GM23338 (cell line): Measurements from ENCODE around the gene GTF2H2C_2.
A peak's percentile ranks its signal among the peaks of the same experiment; 100 is the strongest.
"Not testable (repeated sequence)": the region's sequence is repeated elsewhere in the genome, so short reads cannot be mapped to it uniquely, and the experiment has no call there.

Experiments
- ATAC-seq: fragments of 200-7000 bp; cut with Tn5 transposase; 3 replicates; pipeline ENCODE4 v1.9.1; 2020
- DNase-seq: peaks from one replicate; pipeline ENCODE4 v3.0.0-alpha.2; 2015; ENCODE audit warnings: low spot score
- H2AFZ ChIP-seq: fragments of 200-600 bp; sonication (generic); 2 replicates; pipeline ENCODE4 v1.8.0; 2016; ENCODE audit warnings: antibody characterized with exemption, mild to moderate bottlenecking, moderate library complexity
- H3F3A ChIP-seq: fragments of 200-600 bp; sonication (generic); replicated peaks from 2 replicates; pipeline ENCODE4 v1.8.0; 2017; ENCODE audit warnings: antibody characterized with exemption, mixed run types, low read depth
- H3K27ac ChIP-seq: fragments of 200-600 bp; sonication (generic); 2 replicates; pipeline ENCODE4 v1.6.1; 2016; ENCODE audit warnings: low read depth
- H3K27me3 ChIP-seq: fragments of 200-600 bp; sonication (generic); 2 replicates; pipeline ENCODE4 v1.8.0; 2016; ENCODE audit warnings: mild to moderate bottlenecking, mixed run types, moderate library complexity; ENCODE audit not compliant: insufficient read depth
- H3K36me3 ChIP-seq: fragments of 200-600 bp; sonication (generic); 2 replicates; pipeline ENCODE4 v1.8.0; 2016; ENCODE audit warnings: mild to moderate bottlenecking; ENCODE audit not compliant: insufficient read depth
- H3K4me1 ChIP-seq: fragments of 200-600 bp; sonication (generic); 2 replicates; pipeline ENCODE4 v1.8.0; 2016; ENCODE audit warnings: mild to moderate bottlenecking, moderate library complexity; ENCODE audit not compliant: insufficient read depth
- H3K4me2 ChIP-seq: fragments of 200-600 bp; sonication (generic); 2 replicates; pipeline ENCODE4 v1.7.1; 2017; ENCODE audit warnings: mixed run types
- H3K4me3 ChIP-seq: fragments of 200-600 bp; sonication (generic); 2 replicates; pipeline ENCODE4 v1.6.1; 2016; ENCODE audit warnings: mixed run types
- H3K79me2 ChIP-seq: fragments of 200-600 bp; sonication (generic); replicated peaks from 2 replicates; pipeline ENCODE4 v1.8.0; 2017; ENCODE audit warnings: mild to moderate bottlenecking; ENCODE audit not compliant: insufficient read depth
- H3K9me2 ChIP-seq: fragments of 200-600 bp; sonication (generic); 2 replicates; pipeline ENCODE4 v1.8.0; 2017; ENCODE audit not compliant: insufficient read depth
- H4K20me1 ChIP-seq: fragments of 200-600 bp; sonication (generic); replicated peaks from 2 replicates; pipeline ENCODE4 v1.8.0; 2017; ENCODE audit warnings: mild to moderate bottlenecking; ENCODE audit not compliant: insufficient read depth
- H3K27ac Mint-ChIP-seq: 2 replicates; pipeline ENCODE4 v1.8.0; 2020; ENCODE audit warnings: inconsistent platforms, mild to moderate bottlenecking, moderate library complexity, mixed read lengths
- H3K27me3 Mint-ChIP-seq: 3 replicates; pipeline ENCODE4 v1.8.0; 2022; ENCODE audit warnings: low read depth, mild to moderate bottlenecking, moderate library complexity, mixed read lengths, inconsistent platforms; ENCODE audit not compliant: insufficient read depth, poor library complexity
- H3K36me3 Mint-ChIP-seq: 3 replicates; pipeline ENCODE4 v1.8.0; 2021; ENCODE audit warnings: low read depth, mild to moderate bottlenecking, inconsistent platforms, moderate library complexity, mixed read lengths
- H3K4me1 Mint-ChIP-seq: 3 replicates; pipeline ENCODE4 v1.8.0; 2020; ENCODE audit warnings: mild to moderate bottlenecking, inconsistent platforms, mixed read lengths
- H3K4me3 Mint-ChIP-seq: 3 replicates; pipeline ENCODE4 v1.8.0; 2021; ENCODE audit warnings: moderate library complexity, mild to moderate bottlenecking, inconsistent platforms, mixed read lengths
- H3K9me3 Mint-ChIP-seq: 3 replicates; pipeline ENCODE4 v1.8.0; 2020; ENCODE audit warnings: moderate library complexity, mild to moderate bottlenecking, inconsistent platforms, mixed read lengths
- CREB1 ChIP-seq: fragments of 250-450 bp; sonication (Bioruptor Pico); IDR thresholded peaks from 2 replicates; pipeline ENCODE4 v1.5.0; 2020; ENCODE audit warnings: low read depth, mild to moderate bottlenecking, moderate library complexity
- POLR2AphosphoS5 ChIP-seq: IDR thresholded peaks from 2 replicates; pipeline ENCODE4 v1.6.1; 2016; ENCODE audit warnings: antibody characterized with exemption, low read depth
- TF ChIP-seq, protein P1 (sequence below), 2 experiments: fragments of 200-600 bp in 1 of 2; sonication (generic) in 1 of 2; conservative IDR thresholded peaks; 2 replicates each; pipeline versions ENCODE4 v1.5.1 to v1.6.1; 2016 to 2017; ENCODE audit warnings: antibody characterized with exemption in 2 of 2, low read depth in 2 of 2, mild to moderate bottlenecking in 2 of 2, moderate library complexity in 1 of 2

Gene GTF2H2C_2

DNA sequence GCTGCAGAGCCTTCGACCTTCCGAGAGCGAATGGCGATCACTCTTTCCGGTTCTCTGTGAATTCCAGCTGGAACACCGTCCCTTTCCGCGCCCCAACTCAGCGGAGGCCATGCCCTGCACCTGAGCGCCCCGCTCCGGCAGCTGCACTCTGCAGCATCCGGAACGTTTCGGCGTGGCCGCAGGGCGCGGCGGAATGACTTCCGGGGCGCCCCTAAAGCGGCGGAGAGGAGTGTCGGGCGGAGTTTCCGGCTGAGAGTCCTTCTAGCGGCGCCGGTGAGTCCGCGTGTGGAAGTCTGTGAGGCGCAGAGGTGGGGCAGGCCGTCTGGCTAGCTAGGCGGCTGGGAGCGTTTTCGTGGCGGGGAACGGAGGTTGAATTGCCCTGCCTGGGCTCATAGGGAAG lies at the start of gene GTF2H2C_2:
Gene GTF2H2C_2, plus strand, starts transcription at position 252 of the 400 bp plus-strand sequence.
- peak; percentile 99 for ATAC-seq
- H3K4me1 Mint-ChIP-seq, H3K79me2 ChIP-seq: not testable (repeated sequence)

DNA sequence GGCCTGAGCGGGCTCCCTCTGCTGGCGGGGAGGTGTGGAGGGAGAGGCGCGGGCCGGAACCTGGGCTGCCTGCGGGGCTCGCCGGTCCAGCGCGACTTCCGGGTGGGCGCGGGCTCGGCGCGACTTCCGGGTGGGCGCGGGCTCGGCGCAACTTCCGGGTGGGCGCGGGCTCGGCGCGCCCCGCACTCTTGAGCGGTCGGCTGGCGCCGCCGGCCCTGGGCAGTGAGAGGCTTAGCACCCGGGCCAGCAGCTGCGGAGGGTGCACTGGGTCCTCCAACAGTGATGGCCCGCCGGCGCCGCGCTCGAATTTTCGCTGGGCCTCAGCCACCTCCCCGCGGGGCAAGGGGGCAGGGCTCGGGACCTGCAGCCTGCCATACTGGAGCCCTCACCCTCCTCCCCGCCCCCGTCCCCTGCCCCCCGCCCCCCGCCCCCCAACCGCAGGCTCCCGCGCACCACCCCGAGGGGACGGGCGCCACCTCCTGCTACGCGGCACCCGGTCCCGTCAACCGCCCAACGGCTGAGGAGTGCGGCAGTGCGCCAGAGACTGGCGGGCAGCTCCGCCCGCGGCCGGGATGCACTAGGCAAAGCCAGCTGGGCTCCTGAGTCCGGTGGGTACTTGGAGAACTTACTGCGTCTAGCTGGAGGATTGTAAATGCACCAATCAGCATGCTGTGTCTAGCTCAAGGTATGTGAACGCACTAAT lies 14.0 kb upstream of the GTF2H2C_2 start:
- peak; percentile 99 for ATAC-seq
- not testable (repeated sequence) for H3K4me2 ChIP-seq, H3K27ac Mint-ChIP-seq, H3K27me3 ChIP-seq, H3K9me3 Mint-ChIP-seq, H3K27me3 Mint-ChIP-seq, DNase-seq, H3K27ac ChIP-seq, H3K36me3 ChIP-seq, H3K4me1 Mint-ChIP-seq, H3K9me2 ChIP-seq, H3K36me3 Mint-ChIP-seq, H3F3A ChIP-seq, H3K4me1 ChIP-seq, H4K20me1 ChIP-seq, H2AFZ ChIP-seq, H3K79me2 ChIP-seq
- peak overlapping the region; percentile 66 for H3K4me3 ChIP-seq
- H3K4me3 Mint-ChIP-seq = peak overlapping the region; percentile 72; the same call in 2 of the 3 replicates
- TF ChIP-seq, protein P1, sequence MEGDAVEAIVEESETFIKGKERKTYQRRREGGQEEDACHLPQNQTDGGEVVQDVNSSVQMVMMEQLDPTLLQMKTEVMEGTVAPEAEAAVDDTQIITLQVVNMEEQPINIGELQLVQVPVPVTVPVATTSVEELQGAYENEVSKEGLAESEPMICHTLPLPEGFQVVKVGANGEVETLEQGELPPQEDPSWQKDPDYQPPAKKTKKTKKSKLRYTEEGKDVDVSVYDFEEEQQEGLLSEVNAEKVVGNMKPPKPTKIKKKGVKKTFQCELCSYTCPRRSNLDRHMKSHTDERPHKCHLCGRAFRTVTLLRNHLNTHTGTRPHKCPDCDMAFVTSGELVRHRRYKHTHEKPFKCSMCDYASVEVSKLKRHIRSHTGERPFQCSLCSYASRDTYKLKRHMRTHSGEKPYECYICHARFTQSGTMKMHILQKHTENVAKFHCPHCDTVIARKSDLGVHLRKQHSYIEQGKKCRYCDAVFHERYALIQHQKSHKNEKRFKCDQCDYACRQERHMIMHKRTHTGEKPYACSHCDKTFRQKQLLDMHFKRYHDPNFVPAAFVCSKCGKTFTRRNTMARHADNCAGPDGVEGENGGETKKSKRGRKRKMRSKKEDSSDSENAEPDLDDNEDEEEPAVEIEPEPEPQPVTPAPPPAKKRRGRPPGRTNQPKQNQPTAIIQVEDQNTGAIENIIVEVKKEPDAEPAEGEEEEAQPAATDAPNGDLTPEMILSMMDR (conservative IDR thresholded peaks at IDR 0.05; ENCODE audit: low read depth in 2 of 2) = 0 out of 4 replicates have a peak, but pooled peaks of 1 of the 2 experiments have one; percentile 10
- TF ChIP-seq CREB1 (CRISPR knock-in tag) (peak; percentile 83), POLR2AphosphoS5 (peak; percentile 40; the same call in 1 of the 2 replicates)

More for the DNA sequence above, at the start of gene GTF2H2C_2:
- not testable (repeated sequence) for DNase-seq, H3F3A ChIP-seq, H3K36me3 ChIP-seq, H3K27ac Mint-ChIP-seq, H3K9me2 ChIP-seq, H3K27ac ChIP-seq, H4K20me1 ChIP-seq, H2AFZ ChIP-seq, H3K9me3 Mint-ChIP-seq, H3K27me3 Mint-ChIP-seq, H3K4me3 ChIP-seq, H3K27me3 ChIP-seq, H3K4me2 ChIP-seq, H3K4me3 Mint-ChIP-seq, H3K4me1 ChIP-seq, H3K36me3 Mint-ChIP-seq

DNA sequence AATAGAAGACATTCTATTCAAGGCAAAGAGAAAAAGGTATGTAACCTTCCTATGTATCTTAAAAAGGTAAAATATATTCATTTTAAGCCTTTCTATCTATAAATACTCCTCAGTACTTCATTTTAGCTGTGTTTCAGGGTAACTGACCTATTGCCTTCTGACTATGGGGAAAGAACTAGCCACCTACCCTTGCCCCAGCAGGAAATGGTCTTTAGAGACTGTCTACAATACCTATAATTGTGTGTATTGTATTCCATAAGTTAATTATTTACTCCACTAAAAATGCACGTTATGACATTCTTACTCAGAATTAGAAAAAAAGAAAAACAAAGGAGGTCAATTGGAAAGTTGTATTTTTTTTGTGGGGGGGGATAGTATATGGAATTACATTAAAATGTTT lies 6.2 kb downstream of the GTF2H2C_2 start:
- H3K27me3 Mint-ChIP-seq, H3K4me1 Mint-ChIP-seq: not testable (repeated sequence)

DNA sequence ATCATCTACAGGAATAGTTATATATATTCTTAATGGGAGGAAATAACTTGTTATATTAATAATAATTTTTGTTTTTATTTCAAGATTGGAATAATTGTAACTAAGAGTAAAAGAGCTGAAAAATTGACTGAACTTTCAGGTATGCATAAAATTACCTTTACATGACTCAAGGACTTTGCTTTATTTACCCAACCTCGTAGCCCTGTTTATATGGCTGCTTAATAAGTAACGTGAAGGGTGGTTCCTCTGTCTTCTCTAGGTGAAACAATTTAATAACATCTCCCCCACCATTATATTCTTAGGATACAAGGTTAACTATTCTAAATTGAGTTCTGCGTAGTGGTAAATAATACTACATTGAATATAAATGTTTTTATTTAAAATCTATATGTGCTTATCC lies 8.0 kb downstream of the GTF2H2C_2 start:
- H3K4me3 Mint-ChIP-seq, H3K36me3 Mint-ChIP-seq, H3K4me2 ChIP-seq, H3K4me1 Mint-ChIP-seq, H2AFZ ChIP-seq, H3K27me3 ChIP-seq, ATAC-seq, H3K36me3 ChIP-seq, H3K4me3 ChIP-seq, H3K27me3 Mint-ChIP-seq, H3K9me2 ChIP-seq, H3K4me1 ChIP-seq, H3K27ac ChIP-seq, H4K20me1 ChIP-seq, H3K9me3 Mint-ChIP-seq, H3K27ac Mint-ChIP-seq, H3F3A ChIP-seq, DNase-seq, H3K79me2 ChIP-seq: not testable (repeated sequence)

More for the DNA sequence above, 6.2 kb downstream of the GTF2H2C_2 start:
- not testable (repeated sequence) for H3K27me3 ChIP-seq, H3K4me3 ChIP-seq, H3K36me3 ChIP-seq, H2AFZ ChIP-seq, H3K4me1 ChIP-seq, H3K27ac Mint-ChIP-seq, H3K79me2 ChIP-seq, ATAC-seq, H3K4me3 Mint-ChIP-seq, H3K4me2 ChIP-seq, H3K9me2 ChIP-seq, H3F3A ChIP-seq, H4K20me1 ChIP-seq, H3K27ac ChIP-seq, H3K9me3 Mint-ChIP-seq, DNase-seq, H3K36me3 Mint-ChIP-seq

DNA sequence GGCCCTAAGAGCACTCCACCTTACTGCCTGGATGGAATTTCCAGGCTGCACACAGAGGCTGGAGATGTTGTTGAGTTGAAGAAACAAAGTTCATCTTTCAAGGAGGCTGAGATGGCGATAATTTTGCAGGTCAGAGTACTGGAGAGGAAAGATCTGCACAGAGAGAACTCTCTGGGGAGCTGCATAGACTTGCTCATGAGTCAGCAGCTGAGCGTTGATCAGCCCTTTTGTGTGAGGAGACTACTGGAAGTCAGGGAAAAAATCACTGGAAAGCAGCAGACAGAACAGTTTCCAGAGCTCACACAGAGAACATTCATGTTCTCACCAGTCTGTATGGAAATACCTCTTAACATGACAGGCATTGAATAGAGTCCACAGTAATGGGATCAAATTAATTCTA lies 23.4 kb downstream of the GTF2H2C_2 start:
- not testable (repeated sequence) for H3K27ac Mint-ChIP-seq, H3K27me3 ChIP-seq, DNase-seq, H3K36me3 ChIP-seq, H3K27me3 Mint-ChIP-seq, H3K4me1 ChIP-seq, H3F3A ChIP-seq, H3K4me2 ChIP-seq, H3K79me2 ChIP-seq, H3K4me1 Mint-ChIP-seq, H3K9me3 Mint-ChIP-seq, ATAC-seq, H3K36me3 Mint-ChIP-seq, H3K9me2 ChIP-seq, H2AFZ ChIP-seq, H4K20me1 ChIP-seq, H3K4me3 Mint-ChIP-seq, H3K27ac ChIP-seq, H3K4me3 ChIP-seq

DNA sequence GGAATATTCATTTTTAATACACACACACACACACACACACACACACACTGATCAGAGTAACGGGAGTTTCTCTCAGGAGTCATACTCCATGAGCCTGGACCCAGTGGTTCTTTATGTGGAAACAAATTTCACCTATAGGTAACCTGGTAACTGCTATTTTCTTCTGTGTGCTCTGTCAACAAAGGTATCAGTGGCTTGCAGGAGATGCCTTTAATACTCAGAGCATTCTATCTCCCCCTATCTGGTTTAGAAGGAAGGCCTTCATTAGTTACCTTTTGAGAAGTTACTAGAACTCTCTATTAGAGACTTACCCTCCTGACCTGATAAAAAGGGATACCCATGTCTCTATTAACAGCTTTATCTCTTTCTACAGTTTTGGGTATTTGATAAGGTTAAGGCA lies 34.4 kb downstream of the GTF2H2C_2 start:
- H3K27ac Mint-ChIP-seq, H3K4me3 Mint-ChIP-seq, H3K36me3 Mint-ChIP-seq, H3K27me3 Mint-ChIP-seq, H3K27ac ChIP-seq, H3K9me3 Mint-ChIP-seq, H3K27me3 ChIP-seq, DNase-seq, H3K4me3 ChIP-seq, H3K4me1 ChIP-seq, H3K36me3 ChIP-seq, H4K20me1 ChIP-seq, H3F3A ChIP-seq, H3K9me2 ChIP-seq, H2AFZ ChIP-seq, H3K4me1 Mint-ChIP-seq, H3K4me2 ChIP-seq, H3K79me2 ChIP-seq: not testable (repeated sequence)
- ATAC-seq = peak; percentile 29; the same call in 1 of the 3 replicates
